Left ventricle myocardium inferior (tissue), 1 donor: ENCODE results near the gene PLEK. TPM values are rescaled to one million over a fixed set of nuclear protein-coding genes. Genes with fewer than 3 reads are reported as not detected.

ENCODE experiments used
- DNase-seq: peaks from one replicate; pipeline ENCODE4 v3.0.0-alpha.2; 2020
- H3K27ac ChIP-seq: fragments of 200-600 bp; replicated peaks from 2 replicates; pipeline ENCODE4 v1.8.0; 2021
- H3K27me3 ChIP-seq: fragments of 200-600 bp; 2 replicates; pipeline ENCODE4 v1.8.0; 2021; ENCODE audit warnings: low read depth
- H3K36me3 ChIP-seq: fragments of 200-600 bp; 2 replicates; pipeline ENCODE4 v1.8.0; 2021
- H3K4me1 ChIP-seq: fragments of 200-600 bp; 2 replicates; pipeline ENCODE4 v1.8.0; 2021
- H3K4me3 ChIP-seq: fragments of 200-600 bp; 2 replicates; pipeline ENCODE4 v1.8.0; 2021; ENCODE audit warnings: mild to moderate bottlenecking, moderate library complexity
- H3K9me3 ChIP-seq: fragments of 200-600 bp; replicated peaks from 2 replicates; pipeline ENCODE4 v1.8.0; 2021
- intact Hi-C: fragments of 100-400 bp; cut with micrococcal nuclease; formaldehyde crosslinking; loops from one replicate; pipeline ENCODE4 v1.11.0; 2022
- total RNA-seq: library from RNA; stranded (reverse); fragmentation: NEBNext Ultra II Directional; extraction: Animal tissue kit (Norgen Biotek cat#: 25700); gene quantifications from one replicate; pipeline ENCODE4 v1.2.1, GENCODE V29; 2021
- TF ChIP-seq, protein P1 (sequence below): fragments of 200-600 bp; IDR thresholded peaks from 2 replicates; pipeline ENCODE4 v1.8.0; 2021; ENCODE audit warnings: antibody characterized with exemption, mild to moderate bottlenecking, borderline replicate concordance
- donor health status: DM: no; HTN: yes; CAD: no; lungs with severe emphysema.

PLEK gene
- total RNA-seq, 1 donor from 2014 or later: 4.8 TPM

DNA sequence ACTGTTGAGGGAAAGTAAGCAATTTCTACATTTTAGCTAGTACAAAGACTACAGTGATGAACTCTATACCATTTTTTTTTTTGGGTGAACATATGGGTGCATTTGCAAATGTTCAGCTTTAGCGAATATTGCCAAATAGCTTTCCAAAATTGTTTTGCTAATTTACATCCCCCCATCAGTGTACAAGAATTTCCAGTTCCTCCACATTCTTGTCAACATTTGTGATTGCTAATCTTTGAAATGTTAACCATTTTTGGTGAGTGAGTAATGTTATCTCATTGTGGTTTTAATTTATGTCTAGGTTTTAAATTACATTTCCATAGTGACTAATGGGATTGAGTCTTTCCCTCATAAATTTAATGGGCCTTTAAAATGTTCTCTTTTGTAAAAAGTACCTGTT is 28.9 kb upstream of the PLEK start:
- intact Hi-C loops: no loop called here
- DNase-seq: no peak
- no peak overlapping the region for H3K4me3 ChIP-seq
- no peaks in the 10 kb centered on the region for H3K4me1 ChIP-seq
- no peaks in the 10 kb centered on the region for H3K9me3 ChIP-seq
- TF ChIP-seq, protein P1, sequence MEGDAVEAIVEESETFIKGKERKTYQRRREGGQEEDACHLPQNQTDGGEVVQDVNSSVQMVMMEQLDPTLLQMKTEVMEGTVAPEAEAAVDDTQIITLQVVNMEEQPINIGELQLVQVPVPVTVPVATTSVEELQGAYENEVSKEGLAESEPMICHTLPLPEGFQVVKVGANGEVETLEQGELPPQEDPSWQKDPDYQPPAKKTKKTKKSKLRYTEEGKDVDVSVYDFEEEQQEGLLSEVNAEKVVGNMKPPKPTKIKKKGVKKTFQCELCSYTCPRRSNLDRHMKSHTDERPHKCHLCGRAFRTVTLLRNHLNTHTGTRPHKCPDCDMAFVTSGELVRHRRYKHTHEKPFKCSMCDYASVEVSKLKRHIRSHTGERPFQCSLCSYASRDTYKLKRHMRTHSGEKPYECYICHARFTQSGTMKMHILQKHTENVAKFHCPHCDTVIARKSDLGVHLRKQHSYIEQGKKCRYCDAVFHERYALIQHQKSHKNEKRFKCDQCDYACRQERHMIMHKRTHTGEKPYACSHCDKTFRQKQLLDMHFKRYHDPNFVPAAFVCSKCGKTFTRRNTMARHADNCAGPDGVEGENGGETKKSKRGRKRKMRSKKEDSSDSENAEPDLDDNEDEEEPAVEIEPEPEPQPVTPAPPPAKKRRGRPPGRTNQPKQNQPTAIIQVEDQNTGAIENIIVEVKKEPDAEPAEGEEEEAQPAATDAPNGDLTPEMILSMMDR: no peak
- H3K27ac ChIP-seq: no peak overlapping the region
- no peaks in the 10 kb centered on the region for H3K36me3 ChIP-seq
- peaks cover 7% of the 10 kb centered on the region for H3K27me3 ChIP-seq

DNA sequence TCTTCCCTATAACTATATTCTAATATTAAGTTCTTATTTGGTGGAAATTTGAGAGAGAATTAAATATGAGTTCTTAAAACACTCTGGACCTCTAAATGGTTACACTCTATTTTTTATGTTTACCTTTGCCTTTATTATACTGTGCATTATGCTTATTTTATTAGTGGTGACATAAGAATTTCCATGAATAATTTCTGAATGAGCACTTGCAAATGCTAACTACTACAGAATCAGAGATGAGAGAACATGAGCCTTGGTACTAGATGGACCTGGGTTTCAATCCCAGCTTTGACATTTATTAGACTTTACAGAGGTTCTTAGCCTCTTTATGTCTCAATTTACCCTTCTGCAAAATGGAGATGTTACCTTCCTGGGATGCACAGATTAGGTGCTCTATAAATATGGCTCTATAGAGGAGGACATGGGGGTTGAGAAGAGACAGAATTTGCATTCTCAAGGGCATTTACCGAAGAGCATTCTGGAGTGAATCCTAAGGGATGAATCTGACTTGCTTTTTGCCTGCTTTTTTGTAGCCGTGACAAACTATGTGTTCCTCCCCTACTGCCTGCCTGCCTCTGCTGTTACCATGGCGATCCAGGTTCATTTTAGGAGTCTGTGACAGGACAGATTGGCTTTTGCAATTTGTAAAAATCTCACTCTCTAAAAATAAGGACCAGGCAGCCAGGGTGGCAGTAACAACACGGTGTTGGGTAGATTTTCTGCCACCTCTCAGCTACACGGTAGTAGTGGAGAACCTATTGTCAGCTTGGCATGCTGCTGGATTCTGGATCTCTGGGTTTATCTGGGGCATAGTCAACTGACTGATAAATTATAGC is 24.6 kb upstream of the PLEK start:
- intact Hi-C loops: no loop called here
- H3K4me1 ChIP-seq: no peaks in the 10 kb centered on the region
- H3K9me3 ChIP-seq: no peaks in the 10 kb centered on the region
- H3K4me3 ChIP-seq: no peak overlapping the region
- DNase-seq: no peak
- H3K27me3 ChIP-seq: peaks cover 27% of the 10 kb centered on the region
- no peaks in the 10 kb centered on the region for H3K36me3 ChIP-seq
- no peak overlapping the region for H3K27ac ChIP-seq
- TF ChIP-seq, protein P1: no peak

DNA sequence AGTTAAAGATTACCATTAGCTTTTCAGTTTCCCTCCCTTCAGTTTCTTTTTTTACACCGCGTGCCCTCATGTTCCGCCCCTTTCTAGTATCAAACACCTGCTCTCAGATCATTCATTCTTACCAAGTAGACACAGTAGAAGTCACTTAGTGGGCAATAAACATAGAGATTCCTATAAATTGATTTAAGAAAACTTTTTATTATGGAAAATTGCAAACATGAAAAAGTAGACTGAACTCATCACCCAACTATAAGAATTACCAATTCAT is 24.1 kb upstream of the PLEK start:
- no peak for DNase-seq
- H3K36me3 ChIP-seq: no peaks in the 10 kb centered on the region
- intact Hi-C loops: no loop called here
- peaks cover 33% of the 10 kb centered on the region for H3K27me3 ChIP-seq
- no peak overlapping the region for H3K4me3 ChIP-seq
- H3K27ac ChIP-seq: no peak overlapping the region
- no peaks in the 10 kb centered on the region for H3K9me3 ChIP-seq
- no peaks in the 10 kb centered on the region for H3K4me1 ChIP-seq
- TF ChIP-seq, protein P1: no peak

DNA sequence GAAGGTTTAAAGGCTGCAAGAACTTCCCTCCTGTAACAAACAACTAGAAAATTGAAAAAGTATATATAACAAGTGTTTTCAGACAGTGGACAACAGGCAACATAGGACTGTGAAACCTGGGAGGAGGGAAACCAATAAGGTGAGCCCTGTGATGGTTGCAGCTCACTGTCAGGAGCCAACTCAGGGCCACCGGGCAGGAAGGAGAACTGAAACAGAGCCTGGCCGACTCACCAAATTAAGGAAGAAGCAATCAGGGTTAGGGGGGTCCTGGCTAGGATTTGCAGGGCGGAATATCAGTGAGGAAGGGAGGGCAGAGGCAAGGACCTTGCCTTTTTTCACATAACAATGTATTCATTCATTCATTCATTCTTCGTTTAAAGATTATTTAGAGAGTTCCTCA is 23.5 kb upstream of the PLEK start:
- TF ChIP-seq, protein P1: no peak
- Histone ChIP-seq H3K36me3 (no peaks in the 10 kb centered on the region), H3K9me3 (no peaks in the 10 kb centered on the region), H3K27ac (no peak overlapping the region), H3K4me1 (no peaks in the 10 kb centered on the region), H3K27me3 (peaks cover 37% of the 10 kb centered on the region), H3K4me3 (no peak overlapping the region)
- intact Hi-C loops: no loop called here
- no peak for DNase-seq

DNA sequence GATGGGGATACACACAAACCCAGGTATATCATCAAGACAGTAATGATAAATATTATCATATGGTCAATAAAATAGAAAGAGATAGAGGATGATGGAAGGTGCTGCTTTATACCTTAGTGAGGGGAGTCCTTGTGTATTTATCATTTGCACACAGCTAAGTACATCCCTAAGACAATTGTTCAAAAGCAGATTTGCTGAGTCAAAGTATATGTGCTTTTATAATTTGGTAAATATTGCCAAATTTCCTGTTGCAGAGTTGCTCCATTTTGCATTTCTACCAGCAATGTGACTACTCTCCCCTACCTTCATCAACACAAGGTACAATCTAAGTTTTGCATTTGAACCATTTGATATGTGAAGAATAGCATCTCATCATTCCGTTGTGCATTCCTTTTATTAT is 22.6 kb upstream of the PLEK start:
- TF ChIP-seq, protein P1: no peak
- Histone ChIP-seq H3K27ac (no peak overlapping the region), H3K27me3 (peaks cover 37% of the 10 kb centered on the region), H3K4me1 (no peaks in the 10 kb centered on the region), H3K4me3 (no peak overlapping the region), H3K36me3 (no peaks in the 10 kb centered on the region), H3K9me3 (no peaks in the 10 kb centered on the region)
- intact Hi-C loops: no loop called here
- DNase-seq: no peak
